Lower leg skin (tissue), 3 donors: ENCODE measurements around the gene SPRY4.

Experiments used
- POLR2A ChIP-seq, 2 donors: fragments of 450-650 bp; IDR thresholded peaks; one replicate each; pipeline ENCODE4 v1.6.1; 2016 to 2017; ENCODE audit warnings: antibody characterized with exemption in 2 of 2, mild to moderate bottlenecking in 1 of 2, moderate library complexity in 1 of 2
- TF ChIP-seq, protein P1 (sequence below), 3 donors: fragments of 450-650 bp; IDR thresholded peaks; one replicate each; pipeline ENCODE4 v1.5.1; 2016; ENCODE audit warnings: antibody characterized with exemption in 3 of 3, mild to moderate bottlenecking in 3 of 3, moderate library complexity in 2 of 3

DNA sequence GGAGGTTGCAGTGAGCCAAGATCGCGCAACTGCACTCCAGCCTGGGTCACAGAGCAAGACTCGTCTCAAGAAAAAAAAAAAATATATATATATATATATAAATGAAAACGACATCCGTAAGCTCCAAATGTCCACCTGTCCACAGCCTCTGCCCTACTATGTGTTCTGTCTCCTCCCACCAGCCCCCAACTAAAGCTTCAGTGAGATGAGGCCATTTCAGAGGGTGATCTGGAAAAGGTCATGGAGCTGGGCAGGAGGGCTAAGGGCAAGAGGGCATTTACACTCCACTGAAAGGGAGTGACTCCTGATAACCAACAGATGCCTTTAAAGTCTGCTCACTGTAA is 2.4 kb downstream of the SPRY4 start:
- TF ChIP-seq POLR2A (IDR thresholded peaks at IDR 0.05) = no peak
- TF ChIP-seq, protein P1, sequence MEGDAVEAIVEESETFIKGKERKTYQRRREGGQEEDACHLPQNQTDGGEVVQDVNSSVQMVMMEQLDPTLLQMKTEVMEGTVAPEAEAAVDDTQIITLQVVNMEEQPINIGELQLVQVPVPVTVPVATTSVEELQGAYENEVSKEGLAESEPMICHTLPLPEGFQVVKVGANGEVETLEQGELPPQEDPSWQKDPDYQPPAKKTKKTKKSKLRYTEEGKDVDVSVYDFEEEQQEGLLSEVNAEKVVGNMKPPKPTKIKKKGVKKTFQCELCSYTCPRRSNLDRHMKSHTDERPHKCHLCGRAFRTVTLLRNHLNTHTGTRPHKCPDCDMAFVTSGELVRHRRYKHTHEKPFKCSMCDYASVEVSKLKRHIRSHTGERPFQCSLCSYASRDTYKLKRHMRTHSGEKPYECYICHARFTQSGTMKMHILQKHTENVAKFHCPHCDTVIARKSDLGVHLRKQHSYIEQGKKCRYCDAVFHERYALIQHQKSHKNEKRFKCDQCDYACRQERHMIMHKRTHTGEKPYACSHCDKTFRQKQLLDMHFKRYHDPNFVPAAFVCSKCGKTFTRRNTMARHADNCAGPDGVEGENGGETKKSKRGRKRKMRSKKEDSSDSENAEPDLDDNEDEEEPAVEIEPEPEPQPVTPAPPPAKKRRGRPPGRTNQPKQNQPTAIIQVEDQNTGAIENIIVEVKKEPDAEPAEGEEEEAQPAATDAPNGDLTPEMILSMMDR (IDR thresholded peaks at IDR 0.05) = no peak
